ENCODE measurements around the gene MRPL36. TPM values are rescaled to one million over a fixed set of nuclear protein-coding genes. Genes with fewer than 3 reads are reported as not detected.

Gene MRPL36
- total and polyA plus RNA-seq, 4 donors = 22.3 to 106 (median 56.3) TPM

GRCh38 chr5:1824109-1824821 is 24.6 kb upstream of the MRPL36 start:
- Histone ChIP-seq H3K9ac (ENCODE audit: low read depth in 1 of 2, low read length in 2 of 2) (no peak overlapping the region), H3K4me1 (ENCODE audit: control insufficient read depth in 4 of 4, insufficient read depth in 4 of 4, low read length in 3 of 4) (no peaks in the 10 kb centered on the region), H3K4me3 (ENCODE audit: low read depth in 1 of 3, low read length in 3 of 3) (no peak overlapping the region), H3K27me3 (ENCODE audit: control insufficient read depth in 4 of 4, insufficient read depth in 4 of 4, low read length in 3 of 4) (no peaks in the 10 kb centered on the region), H3K9me3 (ENCODE audit: control insufficient read depth in 4 of 4, low read length in 3 of 4) (no peaks in the 10 kb centered on the region), H3K27ac (ENCODE audit: low read depth in 1 of 2, low read length in 2 of 2) (no peak overlapping the region), H3K36me3 (ENCODE audit: control insufficient read depth in 4 of 4, insufficient read depth in 3 of 4, low read depth in 1 of 4, low read length in 3 of 4) (peaks cover 5 to 24% (median 14%) of the 10 kb centered on the region in 4 donors)
- no peak for TF ChIP-seq JUND (IDR thresholded peaks at IDR 0.05)
- no peak for TF ChIP-seq RXRA (IDR thresholded peaks at IDR 0.05)
- TF ChIP-seq GABPA (IDR thresholded peaks at IDR 0.05 in 1 of 2, conservative IDR thresholded peaks at IDR 0.05 in 1 of 2) = no peak
- TF ChIP-seq FOXA1 (IDR thresholded peaks at IDR 0.05) = no peak
- no peak for TF ChIP-seq TAF1 (conservative IDR thresholded peaks at IDR 0.05)
- no peak for TF ChIP-seq SP1 (IDR thresholded peaks at IDR 0.05)
- no peak for TF ChIP-seq HNF4A (conservative IDR thresholded peaks at IDR 0.05)
- no peak for TF ChIP-seq NR2F2 (IDR thresholded peaks at IDR 0.05)
- no peak for TF ChIP-seq ZBTB33 (IDR thresholded peaks at IDR 0.05)
- TF ChIP-seq YY1 (IDR thresholded peaks at IDR 0.05) = no peak
- no peak for TF ChIP-seq MAX (IDR thresholded peaks at IDR 0.05)
- no peak for TF ChIP-seq REST (IDR thresholded peaks at IDR 0.05)
- TF ChIP-seq EGR1 (IDR thresholded peaks at IDR 0.05; ENCODE audit: low read depth in 2 of 2) = no peak
- no peak for TF ChIP-seq RAD21 (IDR thresholded peaks at IDR 0.05)
- no peak for TF ChIP-seq ATF3 (IDR thresholded peaks at IDR 0.05)
- DNase-seq (ENCODE audit: low spot score) = no peak
- 92% methylated on average over 25 of the region's 25 CpGs for WGBS

GRCh38 chr5:1823381-1824034 is 23.9 kb upstream of the MRPL36 start:
- Histone ChIP-seq H3K9me3 (ENCODE audit: control insufficient read depth in 4 of 4, low read length in 3 of 4) (no peaks in the 10 kb centered on the region), H3K27me3 (ENCODE audit: control insufficient read depth in 4 of 4, insufficient read depth in 4 of 4, low read length in 3 of 4) (no peaks in the 10 kb centered on the region), H3K9ac (ENCODE audit: low read depth in 1 of 2, low read length in 2 of 2) (no peak overlapping the region), H3K4me1 (ENCODE audit: control insufficient read depth in 4 of 4, insufficient read depth in 4 of 4, low read length in 3 of 4) (no peaks in the 10 kb centered on the region), H3K4me3 (ENCODE audit: low read depth in 1 of 3, low read length in 3 of 3) (no peak overlapping the region), H3K27ac (ENCODE audit: low read depth in 1 of 2, low read length in 2 of 2) (no peak overlapping the region), H3K36me3 (ENCODE audit: control insufficient read depth in 4 of 4, insufficient read depth in 3 of 4, low read depth in 1 of 4, low read length in 3 of 4) (peaks cover 5 to 29% (median 15%) of the 10 kb centered on the region in 4 donors)
- no peak for DNase-seq (ENCODE audit: low spot score)
- TF ChIP-seq ZBTB33 (IDR thresholded peaks at IDR 0.05) (no peak), HNF4A (conservative IDR thresholded peaks at IDR 0.05) (no peak), MAX (IDR thresholded peaks at IDR 0.05) (no peak), FOXA1 (IDR thresholded peaks at IDR 0.05) (no peak), FOXA2 (IDR thresholded peaks at IDR 0.05) (no peak), TAF1 (conservative IDR thresholded peaks at IDR 0.05) (no peak), REST (IDR thresholded peaks at IDR 0.05) (no peak), NR2F2 (IDR thresholded peaks at IDR 0.05) (no peak), GABPA (IDR thresholded peaks at IDR 0.05 in 1 of 2, conservative IDR thresholded peaks at IDR 0.05 in 1 of 2) (no peak)
- WGBS = 87% methylated on average over 12 of the region's 12 CpGs
